ENCODE results near the gene DNM3. TPM values are rescaled to one million over a fixed set of nuclear protein-coding genes. Genes with fewer than 3 reads are reported as not detected.
"Not testable (repeated sequence)": the region's sequence is repeated elsewhere in the genome, so short reads cannot be mapped to it uniquely, and the experiment has no call there.

DNM3 gene
- total RNA-seq, 4 donors from 2014 or later: 2.7 to 4.5 (median 4.0) TPM

DNA sequence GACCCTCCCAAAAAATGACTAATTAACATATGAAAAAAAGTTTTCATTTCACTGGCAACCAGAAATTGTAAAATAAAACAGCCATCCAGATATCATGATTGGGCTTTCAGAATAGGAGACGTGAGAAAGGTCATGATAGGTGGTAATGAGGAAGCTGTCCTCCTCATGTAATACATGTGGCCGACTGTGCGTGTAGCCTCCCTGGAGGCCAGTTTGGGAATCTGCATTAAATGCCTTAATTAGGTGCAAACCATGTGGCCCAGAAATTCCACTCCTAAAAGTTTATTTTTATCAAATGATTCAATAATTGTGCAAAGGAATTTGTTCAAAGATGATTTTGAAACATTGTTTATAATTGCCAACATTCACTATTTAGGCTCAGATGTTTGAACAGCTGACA, 451.5 kb downstream of the DNM3 start:
- no peak for DNase-seq (ENCODE audit: low spot score in 2 of 2)
- no peak overlapping the region for H3K4me3 ChIP-seq (ENCODE audit: low read depth, poor library complexity, severe bottlenecking)
- TF ChIP-seq, protein P1, sequence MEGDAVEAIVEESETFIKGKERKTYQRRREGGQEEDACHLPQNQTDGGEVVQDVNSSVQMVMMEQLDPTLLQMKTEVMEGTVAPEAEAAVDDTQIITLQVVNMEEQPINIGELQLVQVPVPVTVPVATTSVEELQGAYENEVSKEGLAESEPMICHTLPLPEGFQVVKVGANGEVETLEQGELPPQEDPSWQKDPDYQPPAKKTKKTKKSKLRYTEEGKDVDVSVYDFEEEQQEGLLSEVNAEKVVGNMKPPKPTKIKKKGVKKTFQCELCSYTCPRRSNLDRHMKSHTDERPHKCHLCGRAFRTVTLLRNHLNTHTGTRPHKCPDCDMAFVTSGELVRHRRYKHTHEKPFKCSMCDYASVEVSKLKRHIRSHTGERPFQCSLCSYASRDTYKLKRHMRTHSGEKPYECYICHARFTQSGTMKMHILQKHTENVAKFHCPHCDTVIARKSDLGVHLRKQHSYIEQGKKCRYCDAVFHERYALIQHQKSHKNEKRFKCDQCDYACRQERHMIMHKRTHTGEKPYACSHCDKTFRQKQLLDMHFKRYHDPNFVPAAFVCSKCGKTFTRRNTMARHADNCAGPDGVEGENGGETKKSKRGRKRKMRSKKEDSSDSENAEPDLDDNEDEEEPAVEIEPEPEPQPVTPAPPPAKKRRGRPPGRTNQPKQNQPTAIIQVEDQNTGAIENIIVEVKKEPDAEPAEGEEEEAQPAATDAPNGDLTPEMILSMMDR (IDR thresholded peaks at IDR 0.05): no peak
- TF ChIP-seq POLR2A (IDR thresholded peaks at IDR 0.05): no peak
- intact Hi-C loops (cut with DNase I; ENCODE audit: low total_unique reads): no loop called here
- 72 to 77% methylated on average over 3 of the region's 3 CpGs for WGBS, 2 donors

DNA sequence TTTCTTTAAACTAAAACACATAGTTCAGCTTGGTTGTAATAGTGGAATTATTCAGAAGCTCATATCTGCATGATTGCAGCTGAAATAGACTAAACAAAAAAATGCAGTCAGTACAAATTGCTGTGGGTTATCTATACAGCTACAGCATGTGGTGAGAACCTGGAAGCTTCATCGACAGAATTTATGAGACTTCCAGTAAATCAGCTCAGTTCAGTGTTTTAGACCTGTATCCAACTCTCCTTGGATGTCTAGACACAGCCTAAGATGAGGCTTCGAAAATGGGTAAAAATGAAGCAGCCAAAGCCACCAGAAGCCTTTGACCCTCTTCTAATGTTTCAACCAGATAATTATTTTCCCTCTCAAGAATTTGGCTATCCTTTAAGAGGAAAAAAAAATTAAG, 452.1 kb downstream of the DNM3 start:
- DNase-seq (ENCODE audit: low spot score in 2 of 2): no peak
- intact Hi-C loops (cut with DNase I; ENCODE audit: low total_unique reads): no loop called here
- TF ChIP-seq, protein P1 (IDR thresholded peaks at IDR 0.05): no peak
- no peak for TF ChIP-seq POLR2A (IDR thresholded peaks at IDR 0.05)
- no peak overlapping the region for H3K4me3 ChIP-seq (ENCODE audit: low read depth, poor library complexity, severe bottlenecking)
- WGBS, 2 donors: 53 to 58% methylated on average over 2 of the region's 2 CpGs

DNA sequence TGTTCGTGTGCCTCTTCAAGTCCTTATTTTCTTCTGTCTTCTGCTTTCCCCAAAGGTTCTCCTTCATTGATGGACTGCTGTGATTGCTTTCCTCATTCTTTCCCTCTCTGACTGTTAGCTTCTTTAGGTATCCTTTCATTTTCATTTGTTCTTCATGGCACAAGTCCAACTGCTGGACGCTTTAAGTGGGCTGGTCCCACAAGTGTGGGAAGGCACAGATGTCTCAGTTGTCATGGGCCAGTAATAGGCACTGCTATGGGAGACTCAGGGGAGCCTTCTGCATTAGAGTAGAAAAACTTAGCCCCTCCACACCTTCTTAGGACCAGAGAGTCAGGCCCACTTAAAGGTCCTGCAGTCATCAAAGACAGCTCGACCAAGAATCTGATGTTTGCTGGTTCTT, 456.8 kb downstream of the DNM3 start:
- 81 to 84% methylated on average over 3 of the region's 3 CpGs for WGBS, 2 donors
- H3K4me3 ChIP-seq (ENCODE audit: low read depth, poor library complexity, severe bottlenecking): no peak overlapping the region
- intact Hi-C loops (cut with DNase I; ENCODE audit: low total_unique reads): no loop called here
- TF ChIP-seq, protein P1 (IDR thresholded peaks at IDR 0.05): no peak
- TF ChIP-seq POLR2A (IDR thresholded peaks at IDR 0.05): no peak
- no peak for DNase-seq (ENCODE audit: low spot score in 2 of 2)

DNA sequence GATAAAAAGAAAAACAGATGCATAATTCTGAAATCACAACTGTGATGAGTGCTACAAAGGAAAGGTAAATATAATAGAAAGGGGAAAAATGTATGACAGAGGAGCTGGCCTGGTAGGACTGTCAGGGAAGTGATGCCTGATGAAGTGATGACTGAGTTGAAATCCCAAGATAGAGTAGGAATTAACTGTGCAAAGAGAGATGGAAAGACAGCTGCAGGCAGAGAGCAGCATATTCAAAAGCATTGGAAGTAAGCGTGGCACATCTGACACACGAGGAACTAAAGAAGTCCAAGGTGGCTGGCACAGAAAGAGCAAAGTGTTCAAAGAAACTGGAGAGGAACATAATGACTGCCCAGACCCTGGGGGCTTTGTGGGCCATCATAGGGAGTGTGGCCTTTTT, 457.6 kb downstream of the DNM3 start:
- H3K4me3 ChIP-seq (ENCODE audit: low read depth, poor library complexity, severe bottlenecking): no peak overlapping the region

DNA sequence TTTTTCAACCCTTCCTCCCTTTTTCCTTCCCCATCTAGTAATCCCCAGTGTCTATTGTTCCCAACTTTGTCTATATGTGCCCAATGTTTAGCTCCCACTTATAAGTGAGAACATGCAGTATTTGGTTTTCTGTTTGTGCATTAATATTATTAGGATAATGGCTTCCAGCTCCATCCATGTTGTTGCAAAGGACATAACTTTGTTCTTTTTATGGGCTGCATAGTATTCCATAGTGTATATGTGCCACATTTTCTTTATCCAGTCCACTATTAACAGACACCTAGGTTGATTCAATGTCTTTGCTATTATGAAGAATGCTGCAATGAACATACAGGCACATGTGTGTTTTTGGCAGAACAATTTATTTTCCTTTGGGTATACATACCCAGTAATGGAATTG, 458.2 kb downstream of the DNM3 start:
- TF ChIP-seq, protein P1 (IDR thresholded peaks at IDR 0.05): no peak
- TF ChIP-seq POLR2A (IDR thresholded peaks at IDR 0.05): no peak
- no peak overlapping the region for H3K4me3 ChIP-seq (ENCODE audit: low read depth, poor library complexity, severe bottlenecking)
- DNase-seq (ENCODE audit: low spot score in 2 of 2): no peak
- intact Hi-C loops (cut with DNase I; ENCODE audit: low total_unique reads): no loop called here

More for the DNA sequence above, 457.6 kb downstream of the DNM3 start:
- TF ChIP-seq, protein P1 (IDR thresholded peaks at IDR 0.05): no peak
- TF ChIP-seq POLR2A (IDR thresholded peaks at IDR 0.05): no peak
- DNase-seq (ENCODE audit: low spot score in 2 of 2): no peak
- WGBS, 2 donors: 92 to 93% methylated on average over 2 of the region's 2 CpGs
- intact Hi-C loops (cut with DNase I; ENCODE audit: low total_unique reads): no loop called here

DNA sequence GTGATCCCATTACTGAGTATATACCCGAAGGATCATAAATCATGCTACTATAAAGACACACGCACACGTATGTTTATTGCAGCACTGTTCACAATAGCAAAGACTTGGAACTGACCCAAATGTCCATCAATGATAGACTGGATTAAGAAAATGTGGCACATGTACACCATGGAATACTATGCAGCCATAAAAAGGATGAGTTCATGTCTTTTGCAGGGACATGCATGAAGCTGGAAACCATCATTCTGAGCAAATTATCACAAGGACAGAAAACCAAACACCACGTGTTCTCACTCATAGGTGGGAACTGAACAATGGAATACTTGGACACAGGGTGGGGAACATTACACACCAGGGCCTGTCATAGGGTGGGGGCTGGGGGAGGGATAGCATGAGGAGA, 466.2 kb downstream of the DNM3 start:
- intact Hi-C loops (cut with DNase I; ENCODE audit: low total_unique reads); DNase-seq (ENCODE audit: low spot score in 2 of 2); H3K4me3 ChIP-seq (ENCODE audit: low read depth, poor library complexity, severe bottlenecking): not testable (repeated sequence)
- 94 to 96% methylated on average over 4 of the region's 4 CpGs for WGBS, 2 donors

Data from lower leg skin (tissue), 4 donors.